Coronary artery (tissue), 2 donors: ENCODE data around the gene TAGAP.

Experiments
- DNase-seq: peaks from one replicate; pipeline ENCODE4 v3.0.0-alpha.2; 2017; ENCODE audit warnings: low spot score
- H3K27ac ChIP-seq, 2 donors: fragments of 200-600 bp; sonication (generic); one replicate each; pipeline ENCODE4 v1.5.1; 2016 to 2019
- H3K4me3 ChIP-seq: fragments of 200-600 bp; sonication (generic); 2 replicates; pipeline ENCODE4 v1.5.1; 2016; ENCODE audit warnings: mild to moderate bottlenecking, moderate library complexity
- CTCF ChIP-seq: fragments of 200-600 bp; sonication (generic); IDR thresholded peaks from one replicate; pipeline ENCODE4 v1.5.1; 2019; ENCODE audit warnings: antibody characterized with exemption

The TAGAP gene

GRCh38 chr6:159044899-159045727 lies at the start of gene TAGAP:
TAGAP (minus strand) TSS chr6:159044991; CDS start chr6:159044146, 845 bp downstream.
- Histone ChIP-seq H3K27ac (peak within 1 kb of the TSS in 1 of 2 donors; percentile 69), H3K4me3 (peak within 1 kb of the TSS; percentile 53)
- no peak for DNase-seq
- no peak for TF ChIP-seq CTCF

- TF ChIP-seq CTCF: no peak
- Histone ChIP-seq H3K27ac (no peak overlapping the region), H3K4me3 (no peak overlapping the region)
- no peak for DNase-seq
These were observed 49.0 kb upstream of the TAGAP start for GRCh38 chr6:159093609-159094443.

GRCh38 chr6:159092631-159093030 lies 47.8 kb upstream of the TAGAP start:
- no peak for DNase-seq
- Histone ChIP-seq H3K27ac (no peak overlapping the region), H3K4me3 (no peak overlapping the region)
- no peak for TF ChIP-seq CTCF

GRCh38 chr6:159090530-159091480 lies 46.0 kb upstream of the TAGAP start:
- TF ChIP-seq CTCF: no peak
- DNase-seq: no peak
- Histone ChIP-seq H3K27ac (no peak overlapping the region), H3K4me3 (no peak overlapping the region)

GRCh38 chr6:159089909-159090308 lies 45.1 kb upstream of the TAGAP start:
- H3K27ac ChIP-seq: no peak overlapping the region
- DNase-seq: no peak
- no peak for TF ChIP-seq CTCF
- H3K4me3 ChIP-seq: no peak overlapping the region

GRCh38 chr6:159089443-159089842 lies 44.7 kb upstream of the TAGAP start:
- no peak overlapping the region for H3K4me3 ChIP-seq
- no peak for DNase-seq
- no peak for TF ChIP-seq CTCF
- H3K27ac ChIP-seq: no peak overlapping the region
